Astrocyte (in vitro differentiated cells and primary cell): ENCODE data around the gene HAVCR2. TPM values are rescaled to one million over a fixed set of nuclear protein-coding genes. Genes with fewer than 3 reads are reported as not detected.

Experiments used
- DNase-seq: peaks from one replicate; pipeline ENCODE4 v3.0.0-alpha.2; 2010; ENCODE audit warnings: low read depth
- FAIRE-seq: peaks from 2 replicates; lab custom pipeline; 2011; peaks lifted over from hg19 to GRCh38; lab: Jason Lieb, UNC
- H2AFZ ChIP-seq: 2 replicates; pipeline ENCODE4 v1.6.0; 2012; ENCODE audit warnings: low read depth, low read length, inconsistent platforms
- H3K27ac ChIP-seq: 2 replicates; pipeline ENCODE4 v1.5.1; 2011; ENCODE audit warnings: low read depth, low read length, inconsistent platforms
- H3K27me3 ChIP-seq: 2 replicates; pipeline ENCODE4 v1.6.0; 2011; ENCODE audit warnings: low read length, inconsistent platforms; ENCODE audit not compliant: insufficient read depth
- H3K36me3 ChIP-seq: 2 replicates; pipeline ENCODE4 v1.5.1; 2011; ENCODE audit warnings: low read length, inconsistent platforms; ENCODE audit not compliant: insufficient read depth
- H3K4me1 ChIP-seq: 2 replicates; pipeline ENCODE4 v1.5.1; 2011; ENCODE audit warnings: low read length, inconsistent platforms; ENCODE audit not compliant: insufficient read depth
- H3K4me2 ChIP-seq: 2 replicates; pipeline ENCODE4 v1.6.0; 2012; ENCODE audit warnings: low read length, inconsistent platforms
- H3K4me3 ChIP-seq: 2 replicates; pipeline ENCODE4 v1.5.1; 2011; ENCODE audit warnings: low read depth, mild to moderate bottlenecking, low read length, inconsistent platforms; ENCODE audit not compliant: insufficient read depth
- H3K79me2 ChIP-seq: 2 replicates; pipeline ENCODE4 v1.6.0; 2012; ENCODE audit warnings: mild to moderate bottlenecking, low read length, inconsistent platforms; ENCODE audit not compliant: insufficient read depth
- H3K9ac ChIP-seq: 2 replicates; pipeline ENCODE4 v1.6.0; 2012; ENCODE audit warnings: mild to moderate bottlenecking, low read length, inconsistent platforms
- H3K9me3 ChIP-seq: 2 replicates; pipeline ENCODE4 v1.5.1; 2012; ENCODE audit warnings: low read depth, mild to moderate bottlenecking, low read length, inconsistent platforms; ENCODE audit not compliant: insufficient read depth
- H4K20me1 ChIP-seq: 2 replicates; pipeline ENCODE4 v1.6.0; 2012; ENCODE audit warnings: low read length, inconsistent platforms; ENCODE audit not compliant: insufficient read depth
- H3K27ac Mint-ChIP-seq: one replicate; pipeline ENCODE4 v1.8.0; 2021; ENCODE audit warnings: mild to moderate bottlenecking, mixed read lengths; ENCODE audit not compliant: unreplicated experiment
- H3K27me3 Mint-ChIP-seq: one replicate; pipeline ENCODE4 v1.8.0; 2021; ENCODE audit warnings: low read depth, mixed read lengths; ENCODE audit not compliant: unreplicated experiment
- H3K36me3 Mint-ChIP-seq: one replicate; pipeline ENCODE4 v1.8.0; 2021; ENCODE audit warnings: low read depth, mixed read lengths; ENCODE audit not compliant: unreplicated experiment
- H3K4me1 Mint-ChIP-seq: one replicate; pipeline ENCODE4 v1.8.0; 2021; ENCODE audit warnings: low read depth, mixed read lengths; ENCODE audit not compliant: unreplicated experiment
- H3K4me3 Mint-ChIP-seq: one replicate; pipeline ENCODE4 v1.8.0; 2021; ENCODE audit warnings: mild to moderate bottlenecking, moderate library complexity, mixed read lengths; ENCODE audit not compliant: unreplicated experiment
- H3K9me3 Mint-ChIP-seq: one replicate; pipeline ENCODE4 v1.8.0; 2021; ENCODE audit warnings: mild to moderate bottlenecking, mixed read lengths; ENCODE audit not compliant: unreplicated experiment
- EZH2 ChIP-seq: IDR thresholded peaks from 2 replicates; pipeline ENCODE4 v1.6.1; 2012; ENCODE audit warnings: mild to moderate bottlenecking, low read length, inconsistent platforms; ENCODE audit not compliant: insufficient read depth
- total RNA-seq: library from RNA; stranded (reverse); gene quantifications from 2 replicates; pipeline ENCODE4 v1.2.1, GENCODE V29; 2021
- TF ChIP-seq, protein P1 (sequence below): IDR thresholded peaks from 2 replicates; pipeline ENCODE4 v1.5.1; 2011; ENCODE audit warnings: low read depth, mild to moderate bottlenecking, inconsistent platforms, low read length, moderate library complexity; ENCODE audit not compliant: insufficient read depth

The HAVCR2 gene
- total RNA-seq, 1 donor from 2014 or later = 7.4 TPM

DNA sequence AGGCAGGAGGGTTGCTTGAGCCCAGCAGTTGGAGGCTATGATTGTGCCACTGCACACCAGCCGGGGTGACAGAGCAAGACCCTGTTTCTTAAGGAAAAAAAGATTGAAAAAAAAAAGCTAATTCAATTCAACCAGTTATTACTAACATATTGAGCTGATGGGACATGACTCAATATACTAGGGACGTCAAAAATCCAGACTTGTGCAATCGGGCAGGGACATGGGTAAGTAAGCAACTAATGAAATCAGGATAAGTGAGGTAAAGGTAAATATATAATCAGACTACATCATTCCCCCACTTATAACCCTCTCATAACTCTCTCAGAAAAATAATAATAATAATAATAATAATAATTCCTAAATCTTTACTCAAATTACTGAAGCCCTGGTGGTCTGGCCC is 49.0 kb downstream of the HAVCR2 start:
- FAIRE-seq (no peak), DNase-seq (no peak)
- no peaks in the 10 kb centered on the region for H3K4me1 ChIP-seq
- no peak overlapping the region for H3K4me3 ChIP-seq
- no peaks in the 10 kb centered on the region for H3K9me3 ChIP-seq
- TF ChIP-seq, protein P1, sequence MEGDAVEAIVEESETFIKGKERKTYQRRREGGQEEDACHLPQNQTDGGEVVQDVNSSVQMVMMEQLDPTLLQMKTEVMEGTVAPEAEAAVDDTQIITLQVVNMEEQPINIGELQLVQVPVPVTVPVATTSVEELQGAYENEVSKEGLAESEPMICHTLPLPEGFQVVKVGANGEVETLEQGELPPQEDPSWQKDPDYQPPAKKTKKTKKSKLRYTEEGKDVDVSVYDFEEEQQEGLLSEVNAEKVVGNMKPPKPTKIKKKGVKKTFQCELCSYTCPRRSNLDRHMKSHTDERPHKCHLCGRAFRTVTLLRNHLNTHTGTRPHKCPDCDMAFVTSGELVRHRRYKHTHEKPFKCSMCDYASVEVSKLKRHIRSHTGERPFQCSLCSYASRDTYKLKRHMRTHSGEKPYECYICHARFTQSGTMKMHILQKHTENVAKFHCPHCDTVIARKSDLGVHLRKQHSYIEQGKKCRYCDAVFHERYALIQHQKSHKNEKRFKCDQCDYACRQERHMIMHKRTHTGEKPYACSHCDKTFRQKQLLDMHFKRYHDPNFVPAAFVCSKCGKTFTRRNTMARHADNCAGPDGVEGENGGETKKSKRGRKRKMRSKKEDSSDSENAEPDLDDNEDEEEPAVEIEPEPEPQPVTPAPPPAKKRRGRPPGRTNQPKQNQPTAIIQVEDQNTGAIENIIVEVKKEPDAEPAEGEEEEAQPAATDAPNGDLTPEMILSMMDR = no peak
- no peak for TF ChIP-seq EZH2
- no peak overlapping the region for H2AFZ ChIP-seq
- H3K27ac ChIP-seq = no peak overlapping the region
- H3K27me3 Mint-ChIP-seq = no peaks in the 10 kb centered on the region
- H3K9me3 Mint-ChIP-seq = no peaks in the 10 kb centered on the region
- no peaks in the 10 kb centered on the region for H3K27me3 ChIP-seq
- H3K79me2 ChIP-seq = no peaks in the 10 kb centered on the region
- H3K4me1 Mint-ChIP-seq = peaks cover 6% of the 10 kb centered on the region
- no peak overlapping the region for H3K27ac Mint-ChIP-seq
- no peaks in the 10 kb centered on the region for H4K20me1 ChIP-seq
- H3K4me3 Mint-ChIP-seq = no peak overlapping the region
- no peaks in the 10 kb centered on the region for H3K36me3 ChIP-seq
- H3K4me2 ChIP-seq = no peak overlapping the region
- H3K9ac ChIP-seq = no peak overlapping the region
- no peaks in the 10 kb centered on the region for H3K36me3 Mint-ChIP-seq

DNA sequence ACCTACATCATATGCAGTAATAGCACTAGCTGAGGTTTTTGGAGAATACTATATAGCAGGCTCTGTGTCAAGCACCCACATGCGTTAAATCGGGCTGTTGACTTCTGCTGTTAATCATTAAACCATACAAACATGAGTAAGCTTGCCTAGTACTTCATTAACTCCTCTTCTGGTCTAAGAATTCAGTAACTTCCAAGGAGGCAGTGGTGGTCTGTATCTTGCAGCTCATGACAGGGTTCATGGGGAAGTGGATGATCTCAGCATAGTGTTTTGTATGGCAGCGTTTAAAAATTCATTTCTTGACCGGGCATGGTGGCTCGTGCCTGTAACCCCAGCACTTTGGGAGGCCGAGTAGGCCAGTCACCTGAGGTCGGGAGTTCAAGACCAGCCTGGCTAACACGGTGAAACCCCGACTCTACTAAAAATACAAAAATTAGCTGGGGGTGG is 49.7 kb downstream of the HAVCR2 start, which contains the start of gene HAVCR1:
Gene HAVCR1 (minus strand): TSS at position 24 of the 447 bp plus-strand sequence. CDS start 1,173 bp downstream, outside the sequence.
- FAIRE-seq (no peak), DNase-seq (no peak)
- H3K36me3 Mint-ChIP-seq = no peaks in the 10 kb centered on the region
- H4K20me1 ChIP-seq = no peaks in the 10 kb centered on the region
- H3K4me3 Mint-ChIP-seq = no peak within 1 kb of the TSS
- no peaks in the 10 kb centered on the region for H3K79me2 ChIP-seq
- no peaks in the 10 kb centered on the region for H3K36me3 ChIP-seq
- no peaks in the 10 kb centered on the region for H3K27me3 ChIP-seq
- no peaks in the 10 kb centered on the region for H3K9me3 Mint-ChIP-seq
- H3K4me3 ChIP-seq = no peak within 1 kb of the TSS
- H3K4me1 Mint-ChIP-seq = peaks cover 6% of the 10 kb centered on the region
- no peaks in the 10 kb centered on the region for H3K4me1 ChIP-seq
- H3K27me3 Mint-ChIP-seq = no peaks in the 10 kb centered on the region
- no peak within 1 kb of the TSS for H3K9ac ChIP-seq
- no peak within 1 kb of the TSS for H2AFZ ChIP-seq
- no peak within 1 kb of the TSS for H3K4me2 ChIP-seq
- no peaks in the 10 kb centered on the region for H3K9me3 ChIP-seq
- H3K27ac Mint-ChIP-seq = no peak within 1 kb of the TSS
- TF ChIP-seq, protein P1 = no peak
- no peak for TF ChIP-seq EZH2
- H3K27ac ChIP-seq = no peak within 1 kb of the TSS
